ENCODE data around the gene NRXN3.

NRXN3 gene

DNA sequence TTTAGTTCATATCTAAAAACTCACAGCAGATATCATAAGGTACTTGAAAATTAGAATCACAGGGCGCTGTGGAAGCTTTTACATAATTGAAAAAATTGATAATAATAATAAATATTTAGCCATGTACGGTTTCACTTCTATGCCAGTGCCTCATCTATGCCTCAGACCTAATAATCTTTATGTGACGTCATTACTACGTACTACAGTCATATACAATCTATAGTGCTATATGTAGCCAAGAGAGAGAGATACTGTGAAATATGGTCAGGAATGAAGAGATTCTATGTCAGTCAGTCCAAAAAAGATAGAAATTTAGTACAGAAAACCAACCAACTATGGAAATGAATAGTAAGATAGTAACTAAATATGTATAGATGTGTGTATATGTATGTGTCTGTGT lies 1010.5 kb downstream of the NRXN3 start:
- DNase-seq = no peak

DNA sequence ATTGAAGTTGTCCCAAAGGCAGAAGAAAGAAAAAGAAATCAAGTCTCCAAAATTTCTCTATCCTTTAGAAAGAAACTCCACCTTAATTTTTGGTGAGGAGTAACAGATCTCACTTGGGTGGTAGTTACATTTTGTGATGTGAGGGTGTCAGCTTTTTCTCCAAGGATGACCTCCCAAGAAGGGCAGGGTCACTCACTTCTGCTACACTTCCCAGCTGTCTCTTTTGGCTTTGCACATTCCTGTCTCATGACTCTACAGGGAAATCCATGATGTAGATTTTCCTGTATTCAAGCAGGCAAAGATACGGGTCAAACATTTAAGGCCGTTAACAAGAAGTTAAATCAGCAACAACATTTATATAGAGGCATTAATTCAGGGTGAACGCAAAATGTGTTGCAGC lies 1016.4 kb downstream of the NRXN3 start:
- DNase-seq = no peak

DNA sequence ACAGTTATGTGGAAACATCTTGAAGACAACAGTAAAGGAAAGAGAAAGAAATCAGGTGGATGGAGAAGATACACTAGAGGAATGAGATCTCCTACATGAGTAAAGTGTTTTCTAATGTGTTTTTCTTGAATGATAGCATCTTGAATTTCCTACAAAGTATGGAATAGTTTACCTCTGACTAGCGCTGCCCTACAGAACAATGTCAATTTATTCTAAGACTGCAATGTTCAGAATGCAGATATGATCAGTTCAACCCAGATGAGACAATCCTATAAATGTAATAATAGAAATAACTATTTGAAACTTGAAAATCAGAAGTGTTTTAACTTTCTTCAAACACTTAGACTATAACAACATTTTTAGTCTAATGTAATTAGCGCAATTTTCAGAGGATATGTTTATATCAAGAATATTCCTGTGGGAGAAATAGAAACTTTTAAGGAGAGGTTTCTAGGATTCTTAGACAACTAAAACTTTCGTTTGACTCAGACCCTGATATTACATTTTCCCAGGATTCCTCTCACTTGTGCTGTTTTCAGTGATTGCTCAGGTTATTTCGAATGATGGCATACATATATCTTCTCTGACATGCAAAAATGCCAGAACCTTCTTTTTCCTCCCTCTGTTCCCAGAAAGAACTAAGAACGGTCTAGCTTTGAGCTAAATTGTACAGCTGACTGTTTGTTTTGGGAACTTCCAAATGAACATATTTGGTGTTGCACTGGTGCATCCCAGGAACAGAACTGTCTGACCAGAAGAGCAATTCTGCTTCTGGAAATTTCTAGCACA lies 1023.7 kb downstream of the NRXN3 start:
- DNase-seq = no peak

DNA sequence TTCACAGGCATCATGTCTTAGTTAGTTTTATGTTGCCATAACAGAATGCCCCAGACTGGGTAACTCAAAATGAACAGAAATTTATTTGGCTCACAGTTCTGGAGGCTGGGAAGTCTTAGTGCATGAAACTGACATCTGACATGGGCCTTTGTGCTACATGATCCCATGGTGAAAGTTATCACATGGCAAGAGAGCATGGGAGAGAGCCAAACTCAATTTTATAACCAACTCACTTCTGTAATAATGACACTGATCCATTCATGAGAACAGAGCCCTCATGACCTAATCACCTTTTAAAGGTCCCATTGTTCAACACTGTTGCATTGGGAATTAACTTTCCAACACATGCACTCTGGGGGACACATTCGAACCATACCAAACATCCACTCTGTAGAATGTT lies 1026.0 kb downstream of the NRXN3 start:
- no peak for DNase-seq

DNA sequence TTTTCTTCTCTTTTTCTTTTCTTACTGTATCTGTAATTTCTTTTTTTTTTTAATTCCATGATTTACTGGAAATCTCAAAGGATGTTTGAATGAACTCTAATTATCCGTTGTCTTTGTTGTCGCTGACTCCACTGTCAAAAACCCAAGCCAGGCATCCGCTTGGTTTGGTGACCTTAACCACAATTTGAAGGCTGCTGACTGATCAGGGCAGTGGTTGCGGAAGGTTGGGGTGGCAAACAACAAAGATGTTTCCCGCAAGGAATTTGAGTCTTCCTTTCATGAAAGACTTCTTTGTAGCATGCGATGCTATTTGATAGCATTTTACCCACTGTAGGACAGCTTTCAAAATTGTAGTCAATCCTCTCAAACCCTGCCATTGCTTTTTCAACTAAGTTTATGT lies 1027.3 kb downstream of the NRXN3 start:
- DNase-seq = no peak

DNA sequence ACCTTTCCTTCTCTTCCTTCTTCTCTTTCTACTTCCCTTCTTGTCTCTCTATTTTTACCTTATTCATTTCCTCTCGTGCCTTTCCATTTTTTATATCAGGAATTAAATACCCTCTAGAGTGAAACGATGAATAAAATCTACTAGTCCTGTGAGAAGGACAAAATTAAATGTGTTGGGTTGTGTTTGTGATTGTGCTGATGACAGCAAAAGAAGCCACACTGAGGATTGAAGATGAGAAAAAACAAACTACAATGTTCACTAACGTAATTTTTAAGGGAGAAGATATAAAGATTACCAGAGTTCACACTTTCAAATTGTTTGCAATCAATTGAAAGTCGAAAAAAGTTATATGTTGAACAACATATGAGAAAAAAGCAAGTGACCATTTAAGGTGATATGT lies 1029.0 kb downstream of the NRXN3 start:
- no peak for DNase-seq

DNA sequence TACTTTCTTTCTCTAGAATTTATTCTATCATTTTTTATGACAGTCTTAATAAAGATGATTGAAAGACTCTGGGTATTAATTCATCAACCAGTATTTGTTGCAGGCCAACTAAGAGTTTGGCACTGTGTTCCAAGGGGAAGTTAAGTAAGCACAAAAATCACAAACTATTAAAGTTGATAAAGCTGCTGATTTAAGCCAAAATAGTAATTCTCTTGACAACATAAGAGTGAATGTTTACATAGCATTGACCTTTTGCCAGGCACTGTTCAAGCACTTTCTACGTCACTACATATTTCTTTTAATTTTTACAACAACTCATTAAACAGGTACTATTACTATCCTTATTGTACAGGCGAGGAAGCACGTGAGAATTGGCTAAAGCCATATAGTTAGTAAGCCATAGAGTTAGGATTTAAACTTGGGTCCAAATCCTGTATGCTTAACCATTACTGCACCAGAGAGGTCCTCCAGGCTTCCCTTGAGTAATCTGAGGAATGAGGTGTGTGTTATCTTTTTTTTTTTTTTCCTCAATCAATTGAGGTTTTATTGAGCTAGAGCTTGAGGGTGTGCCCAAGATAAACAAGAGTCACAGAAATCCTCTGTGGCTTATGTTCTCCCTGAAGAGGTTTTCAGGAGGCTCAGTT lies 1031.5 kb downstream of the NRXN3 start:
- no peak for DNase-seq

DNA sequence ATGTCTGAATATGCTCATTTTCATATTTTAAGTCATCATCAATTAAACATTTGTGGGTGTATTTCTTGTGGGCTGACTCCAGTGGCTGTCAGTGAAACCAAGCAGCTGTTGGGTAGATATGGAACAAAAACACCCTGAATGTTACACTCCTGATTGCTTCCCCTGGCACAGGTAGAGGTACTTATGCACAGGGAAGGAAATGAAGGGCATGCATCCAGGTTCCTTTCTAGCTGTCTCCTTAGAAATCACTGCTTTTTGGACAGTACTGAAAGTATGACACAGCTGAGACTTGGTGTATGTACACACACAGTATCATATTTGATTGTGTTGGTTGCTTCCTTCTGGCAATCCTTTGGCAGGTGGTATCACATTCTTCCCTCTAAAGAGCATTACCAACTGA lies 1034.4 kb downstream of the NRXN3 start:
- no peak for DNase-seq

DNA sequence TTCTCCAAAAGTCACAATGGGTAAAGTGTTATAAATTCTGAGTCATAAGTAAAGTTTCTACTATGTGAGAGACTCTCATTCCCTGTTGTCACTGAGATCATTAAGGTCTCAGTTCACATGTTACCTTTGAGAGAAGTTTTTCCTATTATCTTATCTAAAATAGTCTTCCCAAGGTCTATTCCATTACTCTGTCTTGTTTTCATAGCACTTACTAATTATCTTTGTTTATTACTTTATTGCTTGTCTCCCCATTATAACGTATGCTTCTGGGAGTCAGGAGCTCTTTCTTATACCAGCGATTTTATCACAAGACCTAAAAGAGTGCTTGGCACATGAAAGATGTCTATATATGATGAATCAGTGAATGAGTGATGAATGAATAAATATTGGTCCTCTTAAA lies 1039.2 kb downstream of the NRXN3 start:
- no peak for DNase-seq

DNA sequence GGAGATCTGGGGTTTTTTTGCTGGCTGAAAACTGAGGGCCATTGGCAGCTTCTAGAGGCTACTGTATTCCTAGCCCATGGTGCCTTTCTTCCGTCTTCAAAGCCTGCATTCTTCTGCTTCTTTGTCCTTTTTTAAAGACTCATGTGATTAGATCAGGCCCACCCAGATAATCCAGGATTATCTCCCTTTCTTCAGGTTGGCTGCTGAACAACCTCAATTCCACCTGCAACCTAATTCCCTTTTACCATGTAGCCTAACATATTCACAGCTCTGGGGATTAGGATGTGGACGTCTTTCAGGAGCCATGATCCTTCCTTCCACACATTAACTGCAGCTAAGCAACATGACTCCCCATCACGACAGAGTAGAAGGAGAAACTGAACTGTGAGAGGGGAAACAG lies 1055.6 kb downstream of the NRXN3 start:
- no peak for DNase-seq

DNA sequence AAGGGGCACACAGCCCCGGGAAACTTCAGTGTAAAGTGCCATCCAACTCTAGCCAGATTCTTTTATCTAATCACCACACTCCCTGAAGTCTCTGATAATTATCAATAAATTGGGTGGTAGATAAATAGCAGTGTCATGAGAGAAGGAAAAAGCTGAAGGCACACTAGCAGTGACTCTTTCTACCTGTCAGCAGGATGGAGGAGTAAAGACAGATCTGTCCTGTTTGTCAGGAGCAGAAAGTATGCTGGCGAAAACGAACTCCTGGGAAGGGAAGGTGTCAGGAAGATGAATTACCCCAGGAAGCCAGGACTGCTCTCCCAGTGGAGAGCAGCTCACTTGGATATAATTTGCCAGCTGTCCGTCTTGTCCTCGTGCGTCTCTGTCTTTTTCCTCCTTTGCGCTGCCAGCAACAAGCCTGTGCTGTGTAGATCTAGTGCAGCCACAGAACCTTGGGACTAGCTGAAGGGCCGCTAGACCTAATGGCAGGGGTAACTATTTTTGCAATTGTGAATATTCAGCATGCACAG lies 1059.3 kb downstream of the NRXN3 start:
- no peak for DNase-seq

DNA sequence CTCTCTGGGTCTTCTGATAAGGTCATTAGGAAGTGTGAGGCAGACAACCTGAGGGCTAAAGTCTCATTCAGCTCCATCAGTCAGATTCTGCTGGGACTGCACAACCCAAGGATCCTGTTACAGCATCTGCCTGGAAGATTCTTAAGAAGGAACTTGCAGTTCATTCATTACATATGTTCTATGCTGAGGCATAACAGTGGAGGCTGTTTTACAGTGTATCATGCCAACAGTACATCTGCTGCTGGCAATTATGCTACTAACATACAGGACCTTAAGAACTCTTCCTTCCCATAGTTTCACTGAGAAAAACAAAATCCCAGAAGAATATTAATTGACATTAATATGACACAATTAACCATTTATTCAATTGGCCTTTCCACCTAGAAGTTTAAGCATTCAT lies 1072.5 kb downstream of the NRXN3 start:
- DNase-seq = no peak

DNA sequence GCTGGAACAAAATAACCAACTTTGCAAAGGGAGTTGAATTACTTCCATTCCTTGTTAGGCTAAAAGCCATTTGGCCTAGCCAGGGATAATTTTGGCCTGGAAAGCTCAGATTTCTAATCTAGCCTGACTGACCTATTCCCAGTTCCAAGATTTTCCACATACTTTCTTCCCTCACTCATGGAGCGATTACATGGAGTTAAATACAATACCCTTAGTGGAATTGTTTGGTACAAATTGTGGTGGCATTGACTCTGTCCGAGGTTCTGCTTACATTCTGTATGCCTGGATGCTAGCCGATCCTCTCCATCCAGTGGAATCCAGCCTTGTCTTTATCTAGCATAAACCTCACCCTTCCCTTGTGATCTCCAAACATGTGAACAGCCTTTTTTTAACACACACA lies 1076.0 kb downstream of the NRXN3 start:
- DNase-seq = no peak

DNA sequence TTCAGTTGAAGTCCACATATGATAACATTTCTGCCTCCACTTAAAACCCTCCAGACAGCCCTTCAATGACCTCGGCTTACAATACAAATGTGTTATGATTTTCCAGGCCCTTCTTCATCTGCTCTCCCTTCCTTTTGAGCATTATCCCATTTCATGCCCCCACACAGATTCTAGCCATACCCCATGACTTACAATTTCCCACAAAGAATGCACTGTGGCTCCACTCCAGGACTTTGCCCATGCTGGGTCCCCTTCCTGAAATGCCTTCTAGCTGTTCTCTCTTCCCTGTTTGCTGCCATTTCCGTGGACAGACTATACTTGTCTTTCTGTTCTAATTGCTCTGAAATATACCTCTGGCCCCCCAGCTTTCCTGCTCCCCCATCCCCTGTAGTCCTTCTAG lies 1078.0 kb downstream of the NRXN3 start:
- no peak for DNase-seq

DNA sequence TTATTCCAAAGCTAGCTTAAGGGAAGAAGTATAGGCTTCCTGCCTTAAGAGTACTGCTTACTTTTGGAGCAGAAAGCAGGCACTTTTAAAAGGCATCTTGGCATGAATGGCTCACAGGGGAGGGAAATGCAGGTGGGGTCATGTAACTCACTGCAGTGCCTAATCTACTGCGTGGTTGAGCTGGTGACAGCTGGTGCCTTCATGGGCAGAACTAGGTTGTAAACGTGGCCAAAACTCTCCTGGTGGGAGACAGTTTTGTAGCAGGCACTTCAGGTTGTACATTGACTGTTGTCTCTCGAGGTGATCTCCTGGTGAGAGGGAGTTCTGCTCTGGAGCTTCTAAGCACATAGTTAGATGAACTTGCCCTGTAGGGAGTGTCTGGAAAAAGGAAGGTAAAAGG lies 1078.6 kb downstream of the NRXN3 start:
- no peak for DNase-seq

DNA sequence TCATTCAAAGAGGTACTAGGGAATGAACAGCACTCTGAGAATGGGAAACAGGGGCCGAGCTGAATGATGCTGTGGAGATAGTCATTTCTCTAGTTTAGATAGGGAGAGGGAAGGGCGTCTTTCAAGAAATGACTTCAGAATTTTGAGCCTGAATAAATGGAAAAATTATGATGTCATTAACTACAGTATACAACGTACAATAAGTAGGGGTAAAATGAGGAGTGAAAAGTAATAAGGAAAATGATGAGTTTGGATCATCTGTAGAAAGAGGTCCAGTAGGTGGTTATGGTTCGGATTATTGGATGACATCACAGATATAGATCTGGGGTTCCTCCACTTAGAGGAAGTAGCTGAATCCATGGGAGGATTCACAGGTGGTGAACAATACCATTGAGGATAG lies 1081.1 kb downstream of the NRXN3 start:
- DNase-seq = no peak

DNA sequence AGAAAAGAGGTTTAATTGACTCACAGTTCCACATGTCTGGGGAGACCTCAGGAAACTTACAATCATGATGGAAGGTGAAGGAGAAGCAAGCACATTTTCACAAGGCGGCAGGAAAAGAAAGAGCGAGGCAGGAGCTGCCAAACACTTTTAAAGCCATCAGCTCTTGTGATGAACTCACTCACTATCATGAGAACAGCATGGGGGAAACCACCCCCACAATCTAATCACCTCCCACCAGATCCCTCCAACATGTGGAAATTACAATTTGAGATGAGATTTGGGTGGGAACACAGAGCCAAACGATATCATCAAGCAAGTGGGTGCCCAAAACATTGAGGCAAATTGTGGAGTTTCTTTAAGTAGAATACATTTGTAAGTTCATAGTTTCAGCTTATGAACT lies 1083.4 kb downstream of the NRXN3 start:
- no peak for DNase-seq

DNA sequence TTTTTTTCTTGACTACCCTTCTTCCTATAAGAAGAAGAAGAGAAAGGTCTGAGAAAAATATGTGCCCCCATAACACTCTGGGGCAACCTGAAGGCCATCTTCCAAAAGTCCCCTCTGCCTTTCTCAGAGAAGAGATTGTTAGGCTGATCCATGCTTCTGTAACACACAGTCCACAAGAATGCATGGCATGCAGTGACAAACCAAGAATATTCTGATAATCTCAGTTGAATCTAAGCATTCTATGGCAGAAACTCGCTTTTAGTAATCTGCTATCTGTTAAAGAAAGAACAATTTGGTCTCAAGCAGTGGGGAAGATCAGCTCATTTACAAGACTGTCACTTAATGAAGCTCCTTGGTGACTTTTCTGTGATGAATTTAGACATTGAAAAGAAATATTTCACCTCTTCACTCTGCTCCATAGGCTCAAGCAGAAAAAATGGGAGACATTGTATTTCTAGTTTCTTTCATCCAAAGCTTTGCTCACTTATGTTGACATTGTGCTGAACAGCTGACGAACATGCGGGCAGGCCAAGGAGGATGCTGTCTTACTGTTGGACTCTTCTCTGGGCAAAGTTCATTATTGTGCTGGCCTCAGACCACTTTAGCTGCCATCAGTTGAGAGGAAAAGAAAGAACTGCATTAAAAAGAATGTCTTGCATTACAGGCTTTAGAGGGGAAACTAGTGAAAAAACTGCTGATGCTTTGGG lies 1084.0 kb downstream of the NRXN3 start:
- DNase-seq = no peak

DNA sequence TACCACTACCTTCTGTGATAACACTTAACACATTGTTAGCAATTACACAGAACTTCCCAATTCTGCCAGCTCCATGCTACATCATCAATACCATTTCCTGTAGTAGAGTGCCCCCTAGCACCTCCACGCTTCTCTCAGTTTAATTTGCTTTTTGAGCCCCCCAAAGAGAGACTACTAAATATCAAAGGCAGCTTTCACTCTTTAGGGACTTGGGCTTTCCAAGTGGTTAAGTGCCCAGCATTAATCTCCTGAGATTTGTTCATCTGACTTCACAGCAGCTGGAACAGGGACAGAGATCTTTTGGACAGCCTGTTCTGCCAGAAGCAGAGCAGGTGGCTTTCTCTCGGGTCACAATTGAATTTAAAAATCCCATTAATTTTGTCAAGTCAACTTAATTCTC lies 1086.2 kb downstream of the NRXN3 start:
- no peak for DNase-seq

DNA sequence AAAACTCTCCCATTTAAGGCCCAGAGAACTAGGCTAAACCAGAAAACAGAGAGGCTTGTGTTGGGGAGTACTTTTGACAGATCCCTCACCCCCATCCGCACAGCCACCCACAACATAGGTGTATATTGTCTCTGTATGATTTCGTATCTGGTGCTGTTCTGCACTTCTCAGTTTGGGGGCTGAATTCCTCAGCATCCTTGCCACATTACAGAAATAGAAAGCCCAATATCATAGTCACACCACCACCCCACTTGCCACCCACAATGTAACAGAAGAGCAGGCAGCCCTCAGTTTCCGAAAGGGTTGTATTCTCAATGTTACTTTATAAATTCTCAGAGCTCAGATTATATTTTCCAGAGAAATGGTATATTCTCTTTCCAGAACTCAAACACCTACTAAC lies 1090.2 kb downstream of the NRXN3 start:
- no peak for DNase-seq

DNA sequence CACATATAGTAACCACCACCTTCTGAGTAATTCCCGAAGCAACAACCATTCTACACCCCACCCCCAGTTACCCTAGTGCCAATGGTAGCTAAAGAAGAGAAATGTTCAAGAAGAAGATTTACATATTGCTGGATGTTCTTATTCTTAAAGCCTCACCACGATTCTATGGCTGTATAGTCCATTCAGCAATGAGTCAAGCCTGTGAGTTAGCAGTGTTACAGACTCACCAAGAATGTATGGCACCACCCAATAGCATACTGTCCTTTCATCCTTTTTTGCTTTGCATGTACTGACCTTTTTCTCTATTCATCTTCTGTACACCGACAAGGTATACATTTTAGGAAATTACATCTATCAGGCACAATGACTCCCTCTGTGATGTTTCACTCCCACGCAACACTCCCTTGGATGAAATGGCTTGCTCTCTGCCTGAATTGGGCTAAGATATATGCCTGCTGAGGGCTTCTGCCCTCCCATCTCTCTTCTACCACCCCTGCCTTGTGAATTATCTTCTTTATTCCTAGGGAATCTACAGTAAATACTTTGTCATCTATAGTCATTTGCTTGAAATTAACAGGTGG lies 1095.3 kb downstream of the NRXN3 start:
- no peak for DNase-seq

DNA sequence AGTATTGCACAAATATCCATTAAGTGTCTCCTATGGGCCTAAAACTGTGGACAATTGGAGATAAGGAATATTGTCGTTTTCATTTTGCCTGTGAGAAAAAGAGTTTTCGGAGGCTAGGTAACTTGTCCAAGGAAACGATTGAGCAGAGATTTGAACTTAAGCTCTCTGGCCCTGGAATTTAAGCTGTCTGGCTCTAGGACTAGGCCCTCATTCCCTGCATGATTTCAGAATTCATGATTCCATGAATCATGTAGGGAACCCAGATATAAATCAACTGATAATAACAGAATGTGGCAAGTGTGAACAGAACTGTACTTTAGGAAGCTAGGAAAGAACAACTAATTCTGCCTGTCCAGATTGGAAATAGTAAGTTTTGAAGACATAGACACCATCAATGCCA lies 1100.2 kb downstream of the NRXN3 start:
- DNase-seq = no peak

DNA sequence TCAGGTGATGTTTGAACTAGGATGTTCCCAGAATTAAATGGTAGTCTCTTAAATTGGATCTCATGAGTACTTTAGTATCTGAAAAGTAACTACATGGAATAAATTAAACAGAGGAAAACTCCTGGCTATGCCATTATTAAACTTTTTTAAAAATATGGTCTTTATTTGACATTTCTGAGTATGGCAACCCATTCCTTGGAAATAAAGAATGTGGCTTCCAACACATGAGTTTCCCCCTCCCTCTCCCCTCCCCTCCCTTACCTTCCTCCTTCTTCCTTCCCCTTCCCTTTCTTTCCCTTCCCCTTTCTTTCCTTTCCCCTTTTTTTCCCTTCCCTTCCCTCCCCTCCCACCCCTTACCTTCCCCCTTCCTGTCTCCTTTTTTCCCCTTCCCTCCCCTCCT lies 1100.9 kb downstream of the NRXN3 start:
- DNase-seq = no peak
